Heart right ventricle (tissue), 16 donors: ENCODE measurements around the gene ACSL6. TPM values are rescaled to one million over a fixed set of nuclear protein-coding genes. Genes with fewer than 3 reads are reported as not detected.

Experiments
- ATAC-seq, 8 donors: fragments of 200-7000 bp; cut with Tn5 transposase; one replicate each; pipeline ENCODE4 v1.9.1; 2020; ENCODE audit warnings: mild to moderate bottlenecking in 8 of 8, moderate library complexity in 8 of 8, moderate number of reproducible peaks in 1 of 8
- DNase-seq, 2 donors: peaks; one replicate each; pipeline ENCODE4 v3.0.0-alpha.2; 2020
- H3K27ac ChIP-seq, 10 donors: fragments of 200-600 bp; sonication (generic) in 2 of 10; one replicate each; pipeline versions ENCODE4 v1.5.0 to v1.8.0; 2020 to 2022; ENCODE audit warnings: mild to moderate bottlenecking in 3 of 10
- H3K27me3 ChIP-seq, 7 donors: fragments of 200-600 bp; one replicate each; pipeline ENCODE4 v1.8.0; 2021 to 2022; ENCODE audit warnings: mild to moderate bottlenecking in 2 of 7
- H3K36me3 ChIP-seq, 9 donors: fragments of 200-600 bp; sonication (generic) in 1 of 9; one replicate each; pipeline versions ENCODE4 v1.5.0 to v1.8.0; 2020 to 2022; ENCODE audit warnings: mild to moderate bottlenecking in 2 of 9
- H3K4me1 ChIP-seq, 9 donors: fragments of 200-600 bp; sonication (generic) in 1 of 9; one replicate each; pipeline versions ENCODE4 v1.5.0 to v1.8.0; 2020 to 2022; ENCODE audit warnings: mild to moderate bottlenecking in 4 of 9
- H3K4me3 ChIP-seq, 10 donors: fragments of 200-600 bp; sonication (generic) in 2 of 10; one replicate each; pipeline versions ENCODE4 v1.5.0 to v1.8.0; 2020 to 2022; ENCODE audit warnings: mild to moderate bottlenecking in 7 of 10, moderate library complexity in 2 of 10
- H3K9me3 ChIP-seq, 11 donors: fragments of 200-600 bp in 10 of 11; sonication (generic) in 2 of 11; one replicate each; pipeline versions ENCODE4 v1.5.0 to v1.8.0; 2013 to 2022; ENCODE audit warnings: mild to moderate bottlenecking in 2 of 11, control low read depth in 1 of 11, moderate library complexity in 1 of 11
- WGBS, 2 donors: extraction: QIAGEN DNeasy Blood & Tissue Kit; methylation state at CpG; one replicate each; pipeline ENCODE4 v1.1.7; 2013; ENCODE audit warnings: inconsistent platforms in 1 of 2; 5-methylcytosine and 5-hydroxymethylcytosine counted together
- intact Hi-C, 10 donors: fragments of 100-400 bp; cut with DNase I; formaldehyde crosslinking; loops; one replicate each; pipeline versions ENCODE4 v1.11.1 to v1.14.2; 2022
- polyA plus RNA-seq, 2 donors: library from polyadenylated mRNA; stranded (reverse); fragments of 200-250 nt; gene quantifications; one replicate each; pipeline ENCODE4 v1.2.3, GENCODE V29; 2013
- total RNA-seq, 10 donors: library from RNA; stranded (reverse); fragmentation: NEBNext Ultra II Directional in 3 of 10; extraction: Animal tissue kit (Norgen Biotek cat#: 25700) in 3 of 10; gene quantifications; one replicate each; pipeline versions ENCODE4 v1.2.1 to v1.2.4, GENCODE V29; 2021 to 2023
- TF ChIP-seq, protein P1 (sequence below), 9 donors: fragments of 200-600 bp; sonication (generic) in 2 of 9; IDR thresholded peaks; one replicate each; pipeline versions ENCODE4 v1.5.0 to v1.8.0; 2021 to 2022; ENCODE audit warnings: antibody characterized with exemption in 9 of 9, mild to moderate bottlenecking in 5 of 9, moderate library complexity in 1 of 9
- donor health status: Arrhythmogenic right ventricular cardiomyopathy.
- donor health status: ischemic (EF 13 %, LVEDD 7.1; RV severe dilation, severe dysfunction).
- donor health status: healthy with polysubstance abuse.
- donor health status: DM: no; HTN: yes; CAD: no.
- donor health status: DM: no; HTN: no; CAD: no.
- donor health status: ischemic (EF 25% LVEDD 6.9; RV normal size, moderate dysfunction).
- donor health status: ischemic (EF 25% LVEDD 5.7; RV mildly dilated, moderate dysfunction).
- donor health status: healthy.
- donor health status: DM: yes; HTN: yes; CAD: no.
- donor health status: Ischemic cardiomyopathy.
- donor health status: ischemic (EF 35%, LVEDD 5.7; RV mildly dilated, moderate dysfunction).
- donor health status: nonischemic (EF 11% LVEDD 7.7; RV severe dilation, severe dysfunction).
- donor health status: DM: yes; HTN: yes; CAD: no.
- donor health status: PGD.
- donor health status: ischemic (EF 29% LVEDD 5.4; RV normal size, mild dysfunction).
- donor health status: nonischemic (EF 23%, LVEDD 6.1; RV moderate dilation, normal function).

Gene ACSL6
- total and polyA plus RNA-seq, 12 donors = 0.26 to 7.0 (median 3.0) TPM

DNA sequence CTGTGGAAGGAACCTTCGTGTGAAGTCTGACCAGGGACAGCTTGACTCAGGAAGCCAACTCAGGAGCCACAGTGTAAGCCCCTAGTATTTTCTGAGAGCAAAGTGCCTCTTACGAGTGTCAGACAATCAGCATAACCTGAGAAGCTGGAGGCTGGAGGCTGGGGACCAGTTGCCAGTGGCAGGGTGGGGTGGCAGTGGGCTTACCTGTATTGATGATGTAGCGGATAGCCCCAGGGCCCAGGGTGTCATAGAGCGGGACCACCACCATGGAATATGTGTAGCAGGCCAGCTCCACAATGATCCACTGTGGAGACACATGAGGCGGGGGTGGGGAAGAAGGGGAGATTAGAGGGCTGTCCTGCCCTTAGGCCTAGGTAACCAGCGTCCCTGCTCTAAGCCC lies 22.9 kb downstream of the ACSL6 start:
- 89 to 94% methylated on average over 6 of the region's 6 CpGs for WGBS, 2 donors
- Histone ChIP-seq H3K4me1 (no peaks in the 10 kb centered on the region), H3K27me3 (no peaks in the 10 kb centered on the region), H3K9me3 (no peaks in the 10 kb centered on the region), H3K36me3 (no peaks in the 10 kb centered on the region), H3K27ac (no peak overlapping the region), H3K4me3 (no peak overlapping the region)
- TF ChIP-seq, protein P1, sequence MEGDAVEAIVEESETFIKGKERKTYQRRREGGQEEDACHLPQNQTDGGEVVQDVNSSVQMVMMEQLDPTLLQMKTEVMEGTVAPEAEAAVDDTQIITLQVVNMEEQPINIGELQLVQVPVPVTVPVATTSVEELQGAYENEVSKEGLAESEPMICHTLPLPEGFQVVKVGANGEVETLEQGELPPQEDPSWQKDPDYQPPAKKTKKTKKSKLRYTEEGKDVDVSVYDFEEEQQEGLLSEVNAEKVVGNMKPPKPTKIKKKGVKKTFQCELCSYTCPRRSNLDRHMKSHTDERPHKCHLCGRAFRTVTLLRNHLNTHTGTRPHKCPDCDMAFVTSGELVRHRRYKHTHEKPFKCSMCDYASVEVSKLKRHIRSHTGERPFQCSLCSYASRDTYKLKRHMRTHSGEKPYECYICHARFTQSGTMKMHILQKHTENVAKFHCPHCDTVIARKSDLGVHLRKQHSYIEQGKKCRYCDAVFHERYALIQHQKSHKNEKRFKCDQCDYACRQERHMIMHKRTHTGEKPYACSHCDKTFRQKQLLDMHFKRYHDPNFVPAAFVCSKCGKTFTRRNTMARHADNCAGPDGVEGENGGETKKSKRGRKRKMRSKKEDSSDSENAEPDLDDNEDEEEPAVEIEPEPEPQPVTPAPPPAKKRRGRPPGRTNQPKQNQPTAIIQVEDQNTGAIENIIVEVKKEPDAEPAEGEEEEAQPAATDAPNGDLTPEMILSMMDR (IDR thresholded peaks at IDR 0.05) = no peak
- DNase-seq (no peak), ATAC-seq (no peak)
- intact Hi-C loops = no loop called here

DNA sequence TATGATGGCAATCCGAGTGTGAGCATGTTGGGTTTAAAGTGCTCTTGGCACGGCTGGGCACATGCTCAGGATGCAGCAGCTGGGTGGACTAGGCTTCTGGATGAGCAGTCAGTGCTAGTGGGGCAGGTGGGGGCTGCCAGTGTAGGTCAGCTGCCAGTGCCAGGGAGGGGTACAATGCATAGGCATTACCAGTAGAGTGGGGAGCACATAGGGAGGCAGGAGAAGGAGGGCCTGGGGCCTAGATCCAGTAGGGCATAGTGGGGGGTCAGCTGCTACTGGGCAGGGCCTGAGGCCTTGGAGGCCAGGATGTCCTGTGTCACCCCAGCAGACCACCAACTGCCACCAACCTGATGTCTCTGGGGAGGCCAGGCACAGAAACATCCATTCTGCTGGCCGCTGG lies 24.2 kb downstream of the ACSL6 start:
- H3K4me1 ChIP-seq = peaks cover 0 to 10% (median 0%) of the 10 kb centered on the region in 9 donors
- ATAC-seq (no peak), DNase-seq (no peak)
- H3K36me3 ChIP-seq = no peaks in the 10 kb centered on the region
- H3K27ac ChIP-seq = no peak overlapping the region
- WGBS, 2 donors = 74 to 75% methylated on average over 3 of the region's 3 CpGs
- no peaks in the 10 kb centered on the region for H3K27me3 ChIP-seq
- TF ChIP-seq, protein P1 (IDR thresholded peaks at IDR 0.05) = no peak
- no peak overlapping the region for H3K4me3 ChIP-seq
- no peaks in the 10 kb centered on the region for H3K9me3 ChIP-seq
- intact Hi-C loops = no loop called here

DNA sequence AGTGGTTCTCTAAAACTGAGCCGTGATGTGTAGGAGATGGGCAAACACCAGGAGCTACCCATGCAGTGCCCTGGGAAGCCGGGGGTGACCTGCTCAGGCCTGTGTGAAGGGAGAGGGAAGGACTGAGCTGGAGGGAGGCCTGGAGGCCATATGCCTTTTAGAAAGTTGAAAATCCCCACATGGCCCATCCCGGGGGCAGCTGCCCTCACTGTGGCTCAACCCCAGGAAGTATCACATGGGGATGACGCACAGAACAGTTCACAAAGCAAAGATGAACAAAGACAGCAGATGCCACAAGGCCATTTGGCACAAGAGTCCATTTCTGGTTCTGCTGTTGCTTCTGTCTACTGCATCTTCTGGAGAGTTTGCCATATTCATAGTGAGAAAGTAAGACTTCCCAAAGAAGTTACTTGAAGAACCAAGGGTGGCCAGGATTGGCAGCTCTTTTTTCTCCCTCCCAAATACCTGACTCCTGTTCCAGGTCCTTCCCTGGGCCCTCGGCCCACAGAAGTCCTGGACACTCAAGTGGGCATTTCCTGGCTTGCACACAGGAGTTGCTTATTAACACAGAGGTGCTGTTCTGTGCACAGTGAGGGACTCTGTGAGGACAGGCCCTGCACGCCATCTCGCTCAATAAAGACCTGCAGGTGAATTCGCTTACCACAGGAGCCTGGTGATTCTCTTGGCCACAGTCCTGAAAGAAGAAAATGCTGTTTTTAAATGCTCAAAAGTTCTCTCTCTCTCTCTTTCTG lies 25.1 kb downstream of the ACSL6 start:
- ATAC-seq = no peak
- intact Hi-C loops = no loop called here
- Histone ChIP-seq H3K4me3 (no peak overlapping the region), H3K4me1 (peaks cover 0 to 10% (median 0%) of the 10 kb centered on the region in 9 donors), H3K9me3 (no peaks in the 10 kb centered on the region), H3K27ac (no peak overlapping the region), H3K27me3 (no peaks in the 10 kb centered on the region), H3K36me3 (no peaks in the 10 kb centered on the region)
- 80 to 89% methylated on average over 8 of the region's 8 CpGs for WGBS, 2 donors
- TF ChIP-seq, protein P1 (IDR thresholded peaks at IDR 0.05) = no peak
- DNase-seq = no peak

DNA sequence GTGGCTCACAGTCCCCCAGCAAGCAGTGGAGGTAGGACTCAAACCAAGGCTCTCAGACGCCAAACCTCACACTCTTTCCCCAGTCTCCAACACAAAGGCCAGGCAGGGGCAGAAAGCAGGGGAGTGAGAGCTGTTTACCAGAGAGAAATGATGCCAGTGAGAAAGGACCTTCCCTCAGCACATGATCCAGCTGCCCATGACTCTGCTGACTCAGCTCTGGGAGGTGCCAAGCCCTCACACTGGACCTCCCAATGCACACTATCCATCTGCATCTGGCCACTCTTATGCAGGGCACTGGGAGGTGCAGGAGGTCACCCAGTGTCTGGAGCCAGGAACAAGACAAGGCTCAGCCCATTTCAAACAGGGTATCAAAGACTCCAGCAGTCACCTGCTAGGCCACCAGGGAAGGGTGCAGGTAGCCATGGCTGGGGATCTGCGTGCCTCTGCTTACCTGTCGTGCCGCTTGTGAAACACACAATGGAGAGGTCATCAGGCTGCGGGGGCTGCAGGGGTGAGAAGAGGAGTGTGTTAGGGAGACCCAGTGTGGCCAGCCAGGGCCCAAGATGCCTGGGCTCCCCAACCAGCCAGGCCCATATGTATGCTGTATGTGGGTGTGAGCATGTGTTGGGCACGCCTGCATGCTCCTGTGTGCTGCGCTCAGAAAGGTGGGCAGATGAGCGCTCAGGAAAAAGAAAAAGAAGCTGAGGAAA lies 26.3 kb downstream of the ACSL6 start:
- intact Hi-C loops = no loop called here
- Histone ChIP-seq H3K9me3 (no peaks in the 10 kb centered on the region), H3K36me3 (no peaks in the 10 kb centered on the region), H3K4me3 (no peak overlapping the region), H3K4me1 (peaks cover 0 to 10% (median 0%) of the 10 kb centered on the region in 9 donors), H3K27me3 (no peaks in the 10 kb centered on the region), H3K27ac (no peak overlapping the region)
- TF ChIP-seq, protein P1 (IDR thresholded peaks at IDR 0.05) = no peak
- ATAC-seq (no peak), DNase-seq (no peak)
- WGBS, 2 donors = 94 to 95% methylated on average over 8 of the region's 8 CpGs
